Activated naive CD4-positive, alpha-beta T cell treated with anti-CD3 and anti-CD28 coated beads for 36 hours (primary cell): ENCODE results near the gene MPP2. TPM values are rescaled to one million over a fixed set of nuclear protein-coding genes. Genes with fewer than 3 reads are reported as not detected.

Experiments
- CTCF ChIA-PET: fragments of 350-600 bp; sonication (Branson Sonifier 250); formaldehyde crosslinking; loops from one replicate; lab custom pipeline; 2021; ENCODE audit warnings: antibody characterized with exemption; lab: Charles Lee
- DNase-seq: peaks from one replicate; pipeline ENCODE4 v3.0.0-alpha.2; 2020
- H3K27ac Mint-ChIP-seq: one replicate; pipeline ENCODE4 v1.8.0; 2021; ENCODE audit warnings: mild to moderate bottlenecking, mixed read lengths
- H3K27me3 Mint-ChIP-seq: one replicate; pipeline ENCODE4 v1.8.0; 2021; ENCODE audit warnings: low read depth, mixed read lengths
- H3K36me3 Mint-ChIP-seq: one replicate; pipeline ENCODE4 v1.8.0; 2021; ENCODE audit warnings: low read depth, mixed read lengths
- H3K4me1 Mint-ChIP-seq: one replicate; pipeline ENCODE4 v1.8.0; 2021; ENCODE audit warnings: low read depth, mixed read lengths
- H3K4me3 Mint-ChIP-seq: one replicate; pipeline ENCODE4 v1.8.0; 2021; ENCODE audit warnings: mild to moderate bottlenecking, moderate library complexity, mixed read lengths
- H3K9me3 Mint-ChIP-seq: one replicate; pipeline ENCODE4 v1.8.0; 2021; ENCODE audit warnings: mixed read lengths
- intact Hi-C: fragments of 100-400 bp; cut with micrococcal nuclease; formaldehyde crosslinking; loops from one replicate; pipeline ENCODE4 v1.15.1; 2023
- total RNA-seq, 2 experiments: library from RNA; stranded (reverse); gene quantifications; one replicate each; pipeline ENCODE4 v1.2.3, GENCODE V29; 2021

The MPP2 gene
- total RNA-seq, 2 experiments from 2014 or later = 2.3 to 2.5 TPM

- Mint-ChIP-seq H3K27ac (no peak overlapping the region), H3K4me3 (no peak overlapping the region)
- intact Hi-C loops = no loop called here
Measured at GRCh38 chr17:43912635-43913304, 5.4 kb upstream of the MPP2 start.

GRCh38 chr17:43911904-43912303, 4.6 kb upstream of the MPP2 start:
- intact Hi-C loops = no loop called here
- no peak overlapping the region for H3K4me3 Mint-ChIP-seq
- H3K9me3 Mint-ChIP-seq = no peaks in the 10 kb centered on the region
- no peaks in the 10 kb centered on the region for H3K27me3 Mint-ChIP-seq
- H3K27ac Mint-ChIP-seq = no peak overlapping the region
- no peak for DNase-seq
- H3K4me1 Mint-ChIP-seq = peaks cover 14% of the 10 kb centered on the region
- no peaks in the 10 kb centered on the region for H3K36me3 Mint-ChIP-seq
- CTCF ChIA-PET = interaction anchor here (1.3 to 6.3 kb wide), 4 partner anchors 10 to 34 kb away, joined by 7 to 31 read pairs (median 16); no protein-coding TSS in a partner anchor

More at GRCh38 chr17:43912635-43913304, 5.4 kb upstream of the MPP2 start:
- H3K36me3 Mint-ChIP-seq = no peaks in the 10 kb centered on the region
- DNase-seq = no peak
- H3K9me3 Mint-ChIP-seq = no peaks in the 10 kb centered on the region
- CTCF ChIA-PET = interaction anchor here (1.3 to 1.7 kb wide), 2 partner anchors 13 to 25 kb away, joined by 4 to 7 read pairs; no protein-coding TSS in a partner anchor
- H3K4me1 Mint-ChIP-seq = peaks cover 17% of the 10 kb centered on the region
- no peaks in the 10 kb centered on the region for H3K27me3 Mint-ChIP-seq

GRCh38 chr17:43909537-43910231, 2.3 kb upstream of the MPP2 start:
- H3K27ac Mint-ChIP-seq = no peak overlapping the region
- intact Hi-C loops = no loop called here

GRCh38 chr17:43907998-43908721, 824 bp upstream of the MPP2 start:
- Mint-ChIP-seq H3K36me3 (no peaks in the 10 kb centered on the region), H3K4me3 (peak overlapping the region; percentile 8), H3K27me3 (peaks cover 4% of the 10 kb centered on the region), H3K9me3 (no peaks in the 10 kb centered on the region), H3K27ac (no peak overlapping the region), H3K4me1 (peaks cover 18% of the 10 kb centered on the region)
- intact Hi-C loops = no loop called here
- DNase-seq = peak; percentile 53
- CTCF ChIA-PET = interaction anchor here (0.7 to 6.3 kb wide), 9 partner anchors 9 to 152 kb away, joined by 3 to 31 read pairs (median 10); no protein-coding TSS in a partner anchor

More at GRCh38 chr17:43909537-43910231, 2.3 kb upstream of the MPP2 start:
- no peaks in the 10 kb centered on the region for H3K36me3 Mint-ChIP-seq
- CTCF ChIA-PET = interaction anchor here (0.5 to 6.3 kb wide), 22 partner anchors 8 to 276 kb away, joined by 3 to 31 read pairs (median 4); no protein-coding TSS in a partner anchor
- H3K4me3 Mint-ChIP-seq = no peak overlapping the region
- no peaks in the 10 kb centered on the region for H3K9me3 Mint-ChIP-seq
- peaks cover 18% of the 10 kb centered on the region for H3K4me1 Mint-ChIP-seq
- DNase-seq = no peak
- H3K27me3 Mint-ChIP-seq = peaks cover 4% of the 10 kb centered on the region

- Mint-ChIP-seq H3K27me3 (peaks cover 4% of the 10 kb centered on the region), H3K27ac (no peak overlapping the region), H3K9me3 (no peaks in the 10 kb centered on the region), H3K4me1 (peaks cover 18% of the 10 kb centered on the region), H3K36me3 (no peaks in the 10 kb centered on the region), H3K4me3 (peak overlapping the region; percentile 63)
- CTCF ChIA-PET = interaction anchor here (1.0 to 6.3 kb wide), 2 partner anchors 16 to 29 kb away, joined by 3 to 31 read pairs; no protein-coding TSS in a partner anchor
- DNase-seq = peak; percentile 12
- intact Hi-C loops = no loop called here
Measured at GRCh38 chr17:43906951-43907424, 348 bp downstream of the MPP2 start.

- Mint-ChIP-seq H3K27ac (no peak overlapping the region), H3K9me3 (no peaks in the 10 kb centered on the region), H3K36me3 (no peaks in the 10 kb centered on the region), H3K27me3 (peaks cover 4% of the 10 kb centered on the region), H3K4me1 (peaks cover 18% of the 10 kb centered on the region), H3K4me3 (peak overlapping the region; percentile 63)
- intact Hi-C loops = no loop called here
- DNase-seq = peak; percentile 59
- CTCF ChIA-PET = interaction anchor here (6.3 kb wide), 1 partner anchor 28 kb away, joined by 31 read pairs; no protein-coding TSS in a partner anchor
Measured at GRCh38 chr17:43905985-43906852, 1.1 kb downstream of the MPP2 start.

GRCh38 chr17:43905400-43905984, 1.8 kb downstream of the MPP2 start:
- Mint-ChIP-seq H3K9me3 (no peaks in the 10 kb centered on the region), H3K27me3 (peaks cover 4% of the 10 kb centered on the region), H3K4me1 (peaks cover 25% of the 10 kb centered on the region), H3K27ac (no peak overlapping the region), H3K36me3 (no peaks in the 10 kb centered on the region), H3K4me3 (no peak overlapping the region)
- CTCF ChIA-PET = interaction anchor here (0.7 to 0.9 kb wide), 2 partner anchors 25 to 192 kb away, joined by 5 read pairs; no protein-coding TSS in a partner anchor
- DNase-seq = no peak
- intact Hi-C loops = no loop called here

GRCh38 chr17:43901861-43902589, 5.3 kb downstream of the MPP2 start:
- no peaks in the 10 kb centered on the region for H3K36me3 Mint-ChIP-seq

GRCh38 chr17:43900858-43901754, 6.2 kb downstream of the MPP2 start:
- DNase-seq = no peak
- CTCF ChIA-PET = interaction anchor here (2.5 kb wide), 1 partner anchor 9 kb away, joined by 11 read pairs; no protein-coding TSS in a partner anchor
- H3K27me3 Mint-ChIP-seq = no peaks in the 10 kb centered on the region
- H3K36me3 Mint-ChIP-seq = peaks cover 2% of the 10 kb centered on the region
- peak overlapping the region; percentile 79 for H3K4me3 Mint-ChIP-seq
- intact Hi-C loops = no loop called here
- no peak overlapping the region for H3K27ac Mint-ChIP-seq
- H3K4me1 Mint-ChIP-seq = peaks cover 10% of the 10 kb centered on the region
- H3K9me3 Mint-ChIP-seq = no peaks in the 10 kb centered on the region

More at GRCh38 chr17:43901861-43902589, 5.3 kb downstream of the MPP2 start:
- H3K27me3 Mint-ChIP-seq = peaks cover 4% of the 10 kb centered on the region
- CTCF ChIA-PET = interaction anchor here (0.5 to 2.5 kb wide), 3 partner anchors 8 to 142 kb away, joined by 4 to 11 read pairs (median 4); no protein-coding TSS in a partner anchor
- intact Hi-C loops = no loop called here
- no peak for DNase-seq
- H3K9me3 Mint-ChIP-seq = no peaks in the 10 kb centered on the region
- no peak overlapping the region for H3K4me3 Mint-ChIP-seq
- H3K27ac Mint-ChIP-seq = no peak overlapping the region
- peaks cover 18% of the 10 kb centered on the region for H3K4me1 Mint-ChIP-seq
